HG03135 (cell line): ENCODE results near the gene CCDC122.
"Not testable (repeated sequence)": the region's sequence is repeated elsewhere in the genome, so short reads cannot be mapped to it uniquely, and the experiment has no call there.

Source experiments
- ATAC-seq: cut with Tn5 transposase; IDR thresholded peaks from one replicate; pipeline ENCODE4 v1.9.1; 2021; ENCODE audit warnings: mild to moderate bottlenecking, moderate library complexity; ENCODE audit not compliant: unreplicated experiment

Gene CCDC122

GRCh38 chr13:43877766-43878165 is 1.8 kb downstream of the CCDC122 start:
- ATAC-seq, result no peak

GRCh38 chr13:43877326-43877725 is 2.2 kb downstream of the CCDC122 start:
- no peak for ATAC-seq

- no peak for ATAC-seq
Observed at GRCh38 chr13:43876366-43876765, 3.2 kb downstream of the CCDC122 start.

GRCh38 chr13:43874504-43875092 is 4.9 kb downstream of the CCDC122 start:
- no peak for ATAC-seq

GRCh38 chr13:43872181-43872580 is 7.4 kb downstream of the CCDC122 start:
- ATAC-seq, result no peak

- no peak for ATAC-seq
Observed at GRCh38 chr13:43865892-43866291, 13.6 kb downstream of the CCDC122 start.

GRCh38 chr13:43864921-43865320 is 14.6 kb downstream of the CCDC122 start:
- ATAC-seq, result no peak

GRCh38 chr13:43861863-43862262 is 17.7 kb downstream of the CCDC122 start:
- no peak for ATAC-seq

GRCh38 chr13:43852923-43853404 is 26.6 kb downstream of the CCDC122 start:
- ATAC-seq, result no peak

- ATAC-seq, result no peak
Observed at GRCh38 chr13:43850873-43851272, 28.7 kb downstream of the CCDC122 start.

- no peak for ATAC-seq
Observed at GRCh38 chr13:43848001-43848649, 31.4 kb downstream of the CCDC122 start.

GRCh38 chr13:43846496-43847158 is 32.9 kb downstream of the CCDC122 start:
- ATAC-seq, result no peak

GRCh38 chr13:43838909-43839308 is 40.6 kb downstream of the CCDC122 start:
- no peak for ATAC-seq

- no peak for ATAC-seq
Observed at GRCh38 chr13:43835701-43836100, 43.8 kb downstream of the CCDC122 start.

- no peak for ATAC-seq
Observed at GRCh38 chr13:43831088-43831487, 48.5 kb downstream of the CCDC122 start.

GRCh38 chr13:43830497-43830881 is 49.1 kb downstream of the CCDC122 start:
- no peak for ATAC-seq

- ATAC-seq, result not testable (repeated sequence)
Observed at GRCh38 chr13:43824656-43825055, 54.9 kb downstream of the CCDC122 start.

GRCh38 chr13:43822969-43823368 is 56.6 kb downstream of the CCDC122 start:
- no peak for ATAC-seq

GRCh38 chr13:43816401-43816889 is 63.1 kb downstream of the CCDC122 start:
- no peak for ATAC-seq

- no peak for ATAC-seq
Observed at GRCh38 chr13:43815204-43815603, 64.3 kb downstream of the CCDC122 start.

- ATAC-seq, result no peak
Observed at GRCh38 chr13:43808676-43809075, 70.9 kb downstream of the CCDC122 start.

- no peak for ATAC-seq
Observed at GRCh38 chr13:43805681-43806128, 73.8 kb downstream of the CCDC122 start.
